ENCODE data around the gene ROPN1L. TPM values are rescaled to one million over a fixed set of nuclear protein-coding genes. Genes with fewer than 3 reads are reported as not detected.

The ROPN1L gene
- total RNA-seq, 1 donor from 2014 or later = 0.77 TPM

DNA sequence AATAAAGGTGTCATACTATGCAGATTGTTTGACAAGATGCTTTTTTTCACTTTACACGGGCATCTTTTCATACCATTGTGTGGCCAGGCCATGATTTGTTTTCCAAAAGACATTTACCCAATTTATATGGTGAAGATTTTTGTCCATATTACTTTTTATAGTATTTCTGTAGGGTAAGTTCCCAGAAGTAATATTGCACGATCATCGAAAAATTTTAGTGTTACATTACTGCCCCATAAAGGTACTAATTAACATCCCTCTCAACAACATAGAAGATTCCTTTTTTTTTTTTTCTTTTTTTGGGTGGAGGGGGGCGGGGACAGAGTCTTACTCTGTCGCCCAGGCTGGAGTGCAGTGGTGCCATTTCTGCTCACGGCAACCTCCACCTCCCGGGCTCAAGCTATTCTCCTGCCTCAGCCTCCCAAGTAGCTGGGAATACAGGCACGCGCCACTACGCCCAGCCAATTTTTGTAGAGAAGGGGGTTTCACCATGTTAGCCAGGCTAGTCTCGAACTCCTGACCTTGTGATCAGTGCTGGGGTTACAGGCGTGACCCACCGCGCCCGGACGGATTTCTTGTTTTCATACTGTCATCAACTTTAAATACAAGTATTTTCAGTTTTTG, 1.2 kb upstream of the ROPN1L start:
- H3K9ac ChIP-seq (ENCODE audit: low read length) = no peak overlapping the region
- H3K9me3 ChIP-seq (ENCODE audit: insufficient read depth, low read depth, low read length) = no peaks in the 10 kb centered on the region
- no peaks in the 10 kb centered on the region for H3K27me3 ChIP-seq (ENCODE audit: insufficient read depth, low read length)
- DNase-seq (ENCODE audit: low read depth) = no peak
- Mint-ChIP-seq H3K27ac (ENCODE audit: unreplicated experiment) (no peak overlapping the region), H3K27me3 (ENCODE audit: low read depth, unreplicated experiment) (peaks cover 5% of the 10 kb centered on the region), H3K36me3 (ENCODE audit: low read depth, unreplicated experiment) (peaks cover 3% of the 10 kb centered on the region), H3K4me3 (ENCODE audit: unreplicated experiment) (peak overlapping the region; percentile 79), H3K4me1 (ENCODE audit: low read depth, unreplicated experiment) (peaks cover 10% of the 10 kb centered on the region), H3K9me3 (ENCODE audit: unreplicated experiment) (no peaks in the 10 kb centered on the region)
- no peak overlapping the region for H3K4me3 ChIP-seq (ENCODE audit: insufficient read depth, low read depth, low read length)
- H3K27ac ChIP-seq (ENCODE audit: low read depth, low read length) = no peak overlapping the region
- H3K4me1 ChIP-seq (ENCODE audit: insufficient read depth, low read length) = peaks cover 15% of the 10 kb centered on the region
- FAIRE-seq = no peak
- peaks cover 9% of the 10 kb centered on the region for H4K20me1 ChIP-seq (ENCODE audit: insufficient read depth, low read length)
- no peak for TF ChIP-seq EZH2 (IDR thresholded peaks at IDR 0.05; ENCODE audit: insufficient read depth, low read length)
- TF ChIP-seq, protein P1, sequence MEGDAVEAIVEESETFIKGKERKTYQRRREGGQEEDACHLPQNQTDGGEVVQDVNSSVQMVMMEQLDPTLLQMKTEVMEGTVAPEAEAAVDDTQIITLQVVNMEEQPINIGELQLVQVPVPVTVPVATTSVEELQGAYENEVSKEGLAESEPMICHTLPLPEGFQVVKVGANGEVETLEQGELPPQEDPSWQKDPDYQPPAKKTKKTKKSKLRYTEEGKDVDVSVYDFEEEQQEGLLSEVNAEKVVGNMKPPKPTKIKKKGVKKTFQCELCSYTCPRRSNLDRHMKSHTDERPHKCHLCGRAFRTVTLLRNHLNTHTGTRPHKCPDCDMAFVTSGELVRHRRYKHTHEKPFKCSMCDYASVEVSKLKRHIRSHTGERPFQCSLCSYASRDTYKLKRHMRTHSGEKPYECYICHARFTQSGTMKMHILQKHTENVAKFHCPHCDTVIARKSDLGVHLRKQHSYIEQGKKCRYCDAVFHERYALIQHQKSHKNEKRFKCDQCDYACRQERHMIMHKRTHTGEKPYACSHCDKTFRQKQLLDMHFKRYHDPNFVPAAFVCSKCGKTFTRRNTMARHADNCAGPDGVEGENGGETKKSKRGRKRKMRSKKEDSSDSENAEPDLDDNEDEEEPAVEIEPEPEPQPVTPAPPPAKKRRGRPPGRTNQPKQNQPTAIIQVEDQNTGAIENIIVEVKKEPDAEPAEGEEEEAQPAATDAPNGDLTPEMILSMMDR (IDR thresholded peaks at IDR 0.05; ENCODE audit: insufficient read depth, low read depth, low read length) = no peak
- peaks cover 9% of the 10 kb centered on the region for H3K36me3 ChIP-seq (ENCODE audit: insufficient read depth, low read length)
- H3K79me2 ChIP-seq (ENCODE audit: insufficient read depth, low read length) = no peaks in the 10 kb centered on the region
- H2AFZ ChIP-seq (ENCODE audit: low read depth, low read length) = no peak overlapping the region
- peak overlapping the region; percentile 95 for H3K4me2 ChIP-seq (ENCODE audit: low read length)

DNA sequence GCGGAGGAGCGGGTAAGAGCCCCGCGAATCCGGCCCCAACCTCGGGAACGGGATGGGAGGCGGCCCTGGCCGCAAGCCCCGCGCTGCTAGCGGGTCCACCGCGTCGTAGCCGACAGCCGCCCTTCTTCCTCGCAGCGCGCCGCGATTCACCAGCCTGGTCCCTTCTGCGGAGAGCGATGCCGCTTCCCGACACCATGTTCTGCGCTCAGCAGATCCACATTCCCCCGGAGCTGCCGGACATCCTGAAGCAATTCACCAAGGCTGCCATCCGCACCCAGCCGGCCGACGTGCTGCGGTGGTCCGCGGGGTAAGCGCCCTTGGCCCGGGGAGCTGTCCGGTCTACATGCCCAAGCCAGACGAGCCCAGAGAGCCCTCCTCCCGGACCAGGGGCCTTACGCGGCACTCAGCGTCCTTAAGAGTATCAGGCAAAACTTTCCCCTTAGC, 335 bp downstream of the ROPN1L start:
- Histone ChIP-seq H3K27ac (ENCODE audit: low read depth, low read length) (no peak overlapping the region), H4K20me1 (ENCODE audit: insufficient read depth, low read length) (peaks cover 9% of the 10 kb centered on the region), H3K4me2 (ENCODE audit: low read length) (peak overlapping the region; percentile 95), H2AFZ (ENCODE audit: low read depth, low read length) (peak overlapping the region; percentile 80), H3K79me2 (ENCODE audit: insufficient read depth, low read length) (no peaks in the 10 kb centered on the region), H3K4me3 (ENCODE audit: insufficient read depth, low read depth, low read length) (peak overlapping the region; percentile 64), H3K4me1 (ENCODE audit: insufficient read depth, low read length) (peaks cover 15% of the 10 kb centered on the region), H3K36me3 (ENCODE audit: insufficient read depth, low read length) (peaks cover 7% of the 10 kb centered on the region), H3K9ac (ENCODE audit: low read length) (peak overlapping the region; percentile 81), H3K9me3 (ENCODE audit: insufficient read depth, low read depth, low read length) (no peaks in the 10 kb centered on the region), H3K27me3 (ENCODE audit: insufficient read depth, low read length) (no peaks in the 10 kb centered on the region)
- Mint-ChIP-seq H3K9me3 (ENCODE audit: unreplicated experiment) (no peaks in the 10 kb centered on the region), H3K27ac (ENCODE audit: unreplicated experiment) (no peak overlapping the region), H3K4me3 (ENCODE audit: unreplicated experiment) (peak overlapping the region; percentile 80), H3K4me1 (ENCODE audit: low read depth, unreplicated experiment) (peaks cover 10% of the 10 kb centered on the region), H3K27me3 (ENCODE audit: low read depth, unreplicated experiment) (peaks cover 5% of the 10 kb centered on the region), H3K36me3 (ENCODE audit: low read depth, unreplicated experiment) (peaks cover 3% of the 10 kb centered on the region)
- FAIRE-seq (no peak), DNase-seq (ENCODE audit: low read depth) (peak; percentile 18)
- TF ChIP-seq EZH2 (IDR thresholded peaks at IDR 0.05; ENCODE audit: insufficient read depth, low read length) = no peak
- TF ChIP-seq, protein P1 (IDR thresholded peaks at IDR 0.05; ENCODE audit: insufficient read depth, low read depth, low read length) = no peak

DNA sequence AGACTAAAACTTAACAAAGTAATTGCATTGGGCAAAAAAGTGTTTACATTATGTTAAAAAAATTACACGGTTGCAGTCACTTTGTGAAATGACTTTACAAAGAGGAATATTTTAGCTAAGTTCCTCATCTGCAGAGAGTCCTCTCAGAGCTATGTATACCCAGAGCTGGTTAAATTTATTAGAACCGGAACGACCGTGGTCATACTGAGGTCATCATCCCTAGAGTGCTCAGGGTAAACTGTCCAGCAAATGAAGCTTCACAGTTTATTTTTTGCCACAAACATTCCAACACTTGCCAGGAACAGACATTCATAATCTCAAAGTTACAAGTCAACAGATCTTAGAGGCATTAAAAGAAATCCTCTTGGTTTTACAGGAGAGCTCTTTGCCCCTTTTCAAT, 897 bp downstream of the ROPN1L start:
- Mint-ChIP-seq H3K9me3 (ENCODE audit: unreplicated experiment) (no peaks in the 10 kb centered on the region), H3K4me3 (ENCODE audit: unreplicated experiment) (peak overlapping the region; percentile 80), H3K36me3 (ENCODE audit: low read depth, unreplicated experiment) (peaks cover 3% of the 10 kb centered on the region), H3K27ac (ENCODE audit: unreplicated experiment) (no peak overlapping the region), H3K27me3 (ENCODE audit: low read depth, unreplicated experiment) (peaks cover 5% of the 10 kb centered on the region), H3K4me1 (ENCODE audit: low read depth, unreplicated experiment) (peaks cover 10% of the 10 kb centered on the region)
- peak overlapping the region; percentile 95 for H3K4me2 ChIP-seq (ENCODE audit: low read length)
- peaks cover 9% of the 10 kb centered on the region for H4K20me1 ChIP-seq (ENCODE audit: insufficient read depth, low read length)
- peaks cover 15% of the 10 kb centered on the region for H3K4me1 ChIP-seq (ENCODE audit: insufficient read depth, low read length)
- H3K9me3 ChIP-seq (ENCODE audit: insufficient read depth, low read depth, low read length) = no peaks in the 10 kb centered on the region
- H3K36me3 ChIP-seq (ENCODE audit: insufficient read depth, low read length) = peaks cover 7% of the 10 kb centered on the region
- H3K27me3 ChIP-seq (ENCODE audit: insufficient read depth, low read length) = no peaks in the 10 kb centered on the region
- TF ChIP-seq, protein P1 (IDR thresholded peaks at IDR 0.05; ENCODE audit: insufficient read depth, low read depth, low read length) = no peak
- TF ChIP-seq EZH2 (IDR thresholded peaks at IDR 0.05; ENCODE audit: insufficient read depth, low read length) = no peak
- H3K79me2 ChIP-seq (ENCODE audit: insufficient read depth, low read length) = no peaks in the 10 kb centered on the region
- DNase-seq (ENCODE audit: low read depth) (no peak), FAIRE-seq (no peak)
- H3K27ac ChIP-seq (ENCODE audit: low read depth, low read length) = no peak overlapping the region
- no peak overlapping the region for H3K4me3 ChIP-seq (ENCODE audit: insufficient read depth, low read depth, low read length)
- no peak overlapping the region for H3K9ac ChIP-seq (ENCODE audit: low read length)
- no peak overlapping the region for H2AFZ ChIP-seq (ENCODE audit: low read depth, low read length)
